Measurements from ENCODE around the gene RBM10.

Gene RBM10

DNA sequence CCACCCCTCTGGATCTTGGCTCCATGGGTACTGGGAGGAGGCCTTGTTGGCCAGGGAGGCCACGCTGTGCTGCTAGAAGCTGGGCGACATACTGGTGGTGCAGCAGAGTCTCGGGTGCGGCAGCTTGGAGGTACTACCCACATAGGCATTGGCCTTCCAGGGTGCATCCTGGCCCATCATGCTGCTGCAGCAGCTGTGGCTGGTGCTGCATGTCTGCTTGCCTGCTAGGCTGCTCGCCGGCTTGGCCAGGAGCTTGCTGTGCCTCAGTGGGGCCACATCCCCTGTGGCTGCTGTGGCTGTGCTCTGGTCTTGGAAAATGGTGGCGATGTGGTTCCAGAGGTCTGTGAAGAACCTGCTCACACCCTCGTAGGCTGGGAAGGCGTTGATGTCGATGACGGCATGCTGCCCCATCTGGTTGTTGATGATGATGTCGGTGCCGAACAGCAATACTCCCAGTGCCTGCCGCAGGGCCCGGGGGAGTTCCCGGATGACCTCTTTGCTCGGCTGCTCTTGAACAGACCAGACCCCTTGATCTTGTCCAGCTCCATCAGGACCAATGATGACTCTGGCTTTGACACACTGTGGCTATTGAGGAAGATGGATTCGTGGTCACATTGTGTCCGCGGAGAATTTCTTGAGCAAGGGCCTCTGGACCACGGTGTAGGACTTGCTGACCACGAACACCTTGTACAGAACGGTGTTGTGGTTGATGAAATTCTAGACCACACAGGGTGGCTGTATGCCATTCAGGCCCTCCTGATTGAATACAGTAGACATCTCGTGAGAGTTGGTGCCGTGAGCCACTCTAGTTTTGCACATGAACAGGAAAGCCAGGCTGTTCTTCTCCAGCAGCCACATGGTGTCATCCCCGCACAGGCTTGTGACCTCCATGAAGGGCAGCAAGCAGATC, 11.8 kb downstream of the RBM10 start:
- peaks cover 7% of the 10 kb centered on the region for H3K36me3 ChIP-seq (ENCODE audit: insufficient read depth, low read length)
- no peak overlapping the region for H3K27ac ChIP-seq (ENCODE audit: low read depth, low read length)
- H3K9me3 ChIP-seq (ENCODE audit: low read length): no peaks in the 10 kb centered on the region
- H3K9ac ChIP-seq (ENCODE audit: low read length): no peak overlapping the region
- no peak overlapping the region for H3K4me3 ChIP-seq (ENCODE audit: low read depth in 1 of 2, low read length in 2 of 2)
- no peaks in the 10 kb centered on the region for H3K27me3 ChIP-seq (ENCODE audit: control insufficient read depth in 1 of 2, insufficient read depth in 2 of 2, low read length in 2 of 2)
- no peaks in the 10 kb centered on the region for H3K4me1 ChIP-seq (ENCODE audit: insufficient read depth, low read length)

DNA sequence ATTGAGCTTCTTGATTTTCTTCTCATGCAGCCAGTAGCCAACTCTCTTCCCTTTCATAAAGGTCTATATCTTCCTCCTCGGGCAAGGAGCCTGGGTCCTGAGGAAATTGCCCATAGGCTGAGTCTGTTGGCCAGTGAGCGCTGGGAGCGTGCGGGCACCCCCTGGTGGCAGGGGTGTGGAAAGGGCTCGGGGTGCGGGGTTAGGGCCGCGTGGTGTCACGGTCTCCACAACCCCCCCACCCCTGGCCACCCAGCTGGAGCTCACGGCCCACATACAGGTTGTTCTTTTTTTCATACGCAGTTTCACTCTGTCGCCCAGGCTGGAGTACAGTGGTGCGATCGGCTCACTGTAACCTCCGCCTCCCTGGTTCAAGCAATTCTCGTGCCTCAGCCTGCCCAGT, 13.1 kb downstream of the RBM10 start:
- Histone ChIP-seq H3K27ac (ENCODE audit: low read depth, low read length) (no peak overlapping the region), H3K9me3 (ENCODE audit: low read length) (no peaks in the 10 kb centered on the region), H3K36me3 (ENCODE audit: insufficient read depth, low read length) (peaks cover 7% of the 10 kb centered on the region), H3K9ac (ENCODE audit: low read length) (no peak overlapping the region), H3K27me3 (ENCODE audit: control insufficient read depth in 1 of 2, insufficient read depth in 2 of 2, low read length in 2 of 2) (no peaks in the 10 kb centered on the region), H3K4me3 (ENCODE audit: low read depth in 1 of 2, low read length in 2 of 2) (no peak overlapping the region), H3K4me1 (ENCODE audit: insufficient read depth, low read length) (no peaks in the 10 kb centered on the region)

DNA sequence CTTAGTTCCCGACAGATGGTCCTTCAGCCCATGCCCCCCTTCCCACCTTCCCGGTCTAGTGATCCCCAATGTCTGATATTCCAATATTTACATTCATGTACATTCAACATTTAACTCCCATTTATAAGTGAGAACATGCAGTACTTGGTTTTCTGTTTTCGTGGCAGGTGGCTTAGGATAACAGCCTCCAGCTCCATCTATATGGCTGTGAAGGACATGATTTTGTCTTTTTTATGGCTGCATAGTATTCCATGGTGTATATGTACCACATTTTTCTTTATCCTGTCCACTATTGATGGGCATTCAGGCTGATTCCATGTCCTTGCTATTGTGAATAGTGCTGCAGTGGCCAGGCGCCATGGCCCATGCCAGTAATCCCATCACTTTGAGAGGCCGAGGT, 13.8 kb downstream of the RBM10 start:
- Histone ChIP-seq H3K9me3 (ENCODE audit: low read length) (no peaks in the 10 kb centered on the region), H3K27ac (ENCODE audit: low read depth, low read length) (no peak overlapping the region), H3K4me1 (ENCODE audit: insufficient read depth, low read length) (no peaks in the 10 kb centered on the region), H3K9ac (ENCODE audit: low read length) (no peak overlapping the region), H3K27me3 (ENCODE audit: control insufficient read depth in 1 of 2, insufficient read depth in 2 of 2, low read length in 2 of 2) (no peaks in the 10 kb centered on the region), H3K4me3 (ENCODE audit: low read depth in 1 of 2, low read length in 2 of 2) (no peak overlapping the region), H3K36me3 (ENCODE audit: insufficient read depth, low read length) (peaks cover 7% of the 10 kb centered on the region)

DNA sequence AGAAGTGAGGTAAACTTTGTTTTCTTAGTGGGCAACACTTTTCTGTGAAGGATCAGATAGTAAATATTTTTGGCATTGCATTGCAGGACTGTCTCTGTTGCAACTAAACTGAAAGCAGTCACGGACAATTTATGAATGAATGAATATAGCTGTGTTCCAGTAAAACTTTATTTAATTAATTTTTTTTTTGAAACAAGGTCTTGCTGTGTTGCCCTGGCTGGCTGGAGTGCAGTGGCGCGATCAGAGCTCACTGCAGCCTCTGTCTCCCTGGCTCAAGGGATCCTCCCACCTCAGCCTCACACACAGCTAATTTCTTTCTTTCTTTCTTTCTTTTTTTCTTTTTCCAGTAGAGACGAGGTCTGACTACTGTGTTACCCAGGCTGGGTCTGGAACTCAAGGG, 15.8 kb downstream of the RBM10 start:
- Histone ChIP-seq H3K36me3 (ENCODE audit: insufficient read depth, low read length) (peaks cover 7% of the 10 kb centered on the region), H3K9me3 (ENCODE audit: low read length) (no peaks in the 10 kb centered on the region), H3K27me3 (ENCODE audit: control insufficient read depth in 1 of 2, insufficient read depth in 2 of 2, low read length in 2 of 2) (no peaks in the 10 kb centered on the region), H3K4me1 (ENCODE audit: insufficient read depth, low read length) (no peaks in the 10 kb centered on the region), H3K27ac (ENCODE audit: low read depth, low read length) (no peak overlapping the region), H3K4me3 (ENCODE audit: low read depth in 1 of 2, low read length in 2 of 2) (no peak overlapping the region), H3K9ac (ENCODE audit: low read length) (no peak overlapping the region)

DNA sequence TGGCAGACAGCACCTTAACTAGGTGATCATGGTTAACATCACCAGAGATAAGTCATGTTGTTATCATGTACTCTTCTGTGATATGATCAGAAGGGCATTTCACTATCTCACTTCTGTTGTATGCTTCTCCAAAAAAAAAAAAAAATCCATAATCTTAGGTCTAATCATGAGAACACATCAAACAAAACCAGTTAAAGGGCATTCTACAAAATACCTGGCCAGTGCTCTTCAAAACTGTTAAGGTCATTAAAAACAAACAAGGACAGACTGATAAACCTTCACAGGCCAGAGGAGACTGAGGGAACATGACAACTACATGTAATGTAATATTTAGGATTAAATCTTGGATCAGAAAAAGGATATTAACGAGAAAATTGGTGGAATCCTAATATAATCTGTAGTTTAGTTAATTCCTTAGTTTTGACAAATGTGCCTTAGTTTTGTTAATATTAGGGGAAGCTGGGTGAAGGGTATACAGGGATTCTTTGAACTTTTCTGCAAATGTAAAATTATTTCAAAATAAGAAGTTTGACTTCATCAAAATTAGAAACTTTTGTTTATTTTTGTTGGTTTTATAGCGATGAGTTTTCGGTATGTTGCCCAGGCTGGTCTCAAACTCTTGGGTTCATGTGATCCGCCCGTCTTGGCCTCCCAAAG, 18.0 kb downstream of the RBM10 start:
- H3K9ac ChIP-seq (ENCODE audit: low read length): no peak overlapping the region
- no peaks in the 10 kb centered on the region for H3K36me3 ChIP-seq (ENCODE audit: insufficient read depth, low read length)
- H3K4me1 ChIP-seq (ENCODE audit: insufficient read depth, low read length): no peaks in the 10 kb centered on the region
- no peaks in the 10 kb centered on the region for H3K27me3 ChIP-seq (ENCODE audit: control insufficient read depth in 1 of 2, insufficient read depth in 2 of 2, low read length in 2 of 2)
- no peaks in the 10 kb centered on the region for H3K9me3 ChIP-seq (ENCODE audit: low read length)
- no peak overlapping the region for H3K4me3 ChIP-seq (ENCODE audit: low read depth in 1 of 2, low read length in 2 of 2)
- H3K27ac ChIP-seq (ENCODE audit: low read depth, low read length): no peak overlapping the region

DNA sequence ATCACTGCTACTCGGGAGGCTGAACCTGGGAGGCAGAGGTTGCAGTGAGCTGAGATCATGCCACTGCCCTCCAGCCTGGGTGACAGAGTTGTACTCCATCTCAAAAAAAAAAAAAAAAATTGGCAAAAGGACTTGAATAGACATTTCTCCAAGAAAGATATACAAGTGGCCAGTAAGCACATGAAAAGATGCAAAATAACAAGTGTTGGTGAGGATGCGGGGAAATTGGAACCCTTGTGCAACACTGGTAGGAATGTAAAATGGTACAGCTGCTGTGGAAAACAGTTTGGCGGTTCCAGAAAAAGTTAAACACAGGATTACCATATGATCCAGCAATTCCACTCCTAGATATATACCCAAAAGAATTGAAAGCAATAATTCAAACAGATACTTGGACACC, 19.4 kb downstream of the RBM10 start:
- no peak overlapping the region for H3K9ac ChIP-seq (ENCODE audit: low read length)
- no peak overlapping the region for H3K27ac ChIP-seq (ENCODE audit: low read depth, low read length)
- no peaks in the 10 kb centered on the region for H3K36me3 ChIP-seq (ENCODE audit: insufficient read depth, low read length)
- H3K9me3 ChIP-seq (ENCODE audit: low read length): no peaks in the 10 kb centered on the region
- H3K4me3 ChIP-seq (ENCODE audit: low read depth in 1 of 2, low read length in 2 of 2): no peak overlapping the region
- H3K27me3 ChIP-seq (ENCODE audit: control insufficient read depth in 1 of 2, insufficient read depth in 2 of 2, low read length in 2 of 2): no peaks in the 10 kb centered on the region
- no peaks in the 10 kb centered on the region for H3K4me1 ChIP-seq (ENCODE audit: insufficient read depth, low read length)

DNA sequence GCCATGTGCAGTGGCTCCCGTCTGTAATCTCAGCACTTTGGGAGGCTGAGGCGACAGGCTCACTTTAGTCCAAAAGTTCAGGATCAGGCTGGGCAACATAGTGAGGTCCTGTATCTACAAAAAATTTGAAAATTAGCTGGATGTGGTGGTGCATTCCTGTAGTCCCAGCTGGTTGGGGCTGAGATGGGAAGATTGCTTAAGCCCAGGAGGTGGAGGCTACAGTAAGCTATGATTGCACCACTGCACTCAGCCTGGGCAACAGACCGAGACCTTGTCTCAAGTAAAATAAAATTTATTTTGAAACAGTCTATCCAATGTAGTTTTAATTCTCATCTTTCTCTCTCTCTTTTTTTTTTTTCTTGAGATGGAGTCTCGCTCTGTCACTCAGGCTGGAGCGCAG, 21.1 kb downstream of the RBM10 start:
- Histone ChIP-seq H3K9me3 (ENCODE audit: low read length) (no peaks in the 10 kb centered on the region), H3K4me3 (ENCODE audit: low read depth in 1 of 2, low read length in 2 of 2) (no peak overlapping the region), H3K27ac (ENCODE audit: low read depth, low read length) (no peak overlapping the region), H3K9ac (ENCODE audit: low read length) (no peak overlapping the region), H3K36me3 (ENCODE audit: insufficient read depth, low read length) (peaks cover 3% of the 10 kb centered on the region), H3K27me3 (ENCODE audit: control insufficient read depth in 1 of 2, insufficient read depth in 2 of 2, low read length in 2 of 2) (no peaks in the 10 kb centered on the region), H3K4me1 (ENCODE audit: insufficient read depth, low read length) (peaks cover 6% of the 10 kb centered on the region)

DNA sequence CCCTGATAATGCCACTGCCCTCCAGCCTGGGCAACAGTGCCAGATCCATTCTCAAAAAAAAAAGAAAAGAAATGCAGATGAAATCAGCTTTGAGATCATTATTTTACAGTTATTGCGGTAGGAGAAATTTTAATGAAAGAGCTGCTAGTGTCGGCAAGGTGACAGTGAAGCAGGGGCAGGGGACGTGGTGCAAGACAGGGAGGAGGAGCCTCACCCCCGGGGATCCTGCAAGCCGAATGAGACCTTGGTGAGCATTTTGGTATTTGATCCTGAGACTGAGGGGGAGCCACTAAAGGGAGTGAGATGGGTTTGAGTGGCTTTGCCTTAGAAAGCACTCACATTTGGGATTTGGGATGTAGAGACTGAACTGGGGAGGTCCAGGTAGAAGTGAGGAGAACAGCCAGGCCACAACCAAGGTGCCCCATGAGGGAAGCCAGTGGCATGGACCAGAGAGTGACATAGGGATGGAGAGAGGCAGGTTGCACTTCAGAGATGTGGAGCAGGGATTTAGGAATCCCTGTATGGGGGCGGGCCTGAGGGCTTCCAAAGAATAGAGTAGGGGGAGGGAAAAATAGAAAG, 23.6 kb downstream of the RBM10 start:
- Histone ChIP-seq H3K27ac (ENCODE audit: low read depth, low read length) (no peak overlapping the region), H3K27me3 (ENCODE audit: control insufficient read depth in 1 of 2, insufficient read depth in 2 of 2, low read length in 2 of 2) (peaks cover 0 to 5% of the 10 kb centered on the region in 2 donors), H3K4me3 (ENCODE audit: low read depth in 1 of 2, low read length in 2 of 2) (no peak overlapping the region), H3K4me1 (ENCODE audit: insufficient read depth, low read length) (peaks cover 6% of the 10 kb centered on the region), H3K9me3 (ENCODE audit: low read length) (no peaks in the 10 kb centered on the region), H3K9ac (ENCODE audit: low read length) (no peak overlapping the region), H3K36me3 (ENCODE audit: insufficient read depth, low read length) (peaks cover 15% of the 10 kb centered on the region)

DNA sequence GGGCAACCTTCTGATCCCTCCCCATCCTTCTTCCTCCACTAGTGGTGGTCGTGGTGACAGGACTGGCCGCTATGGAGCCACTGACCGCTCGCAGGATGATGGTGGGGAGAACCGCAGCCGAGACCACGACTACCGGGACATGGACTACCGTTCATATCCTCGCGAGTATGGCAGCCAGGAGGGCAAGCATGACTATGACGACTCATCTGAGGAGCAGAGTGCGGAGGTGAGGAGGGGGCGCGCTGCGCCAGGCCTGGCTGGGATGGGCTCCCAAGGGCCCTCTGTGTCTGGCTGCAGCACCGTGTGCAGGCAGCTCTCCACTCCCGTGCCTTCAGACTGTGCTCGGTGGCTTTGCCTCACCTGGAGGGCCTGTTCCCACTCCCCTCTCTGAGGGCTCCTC, 24.3 kb downstream of the RBM10 start:
- no peaks in the 10 kb centered on the region for H3K9me3 ChIP-seq (ENCODE audit: low read length)
- no peak overlapping the region for H3K9ac ChIP-seq (ENCODE audit: low read length)
- H3K27ac ChIP-seq (ENCODE audit: low read depth, low read length): no peak overlapping the region
- peaks cover 6% of the 10 kb centered on the region for H3K4me1 ChIP-seq (ENCODE audit: insufficient read depth, low read length)
- peaks cover 0 to 5% of the 10 kb centered on the region in 2 donors for H3K27me3 ChIP-seq (ENCODE audit: control insufficient read depth in 1 of 2, insufficient read depth in 2 of 2, low read length in 2 of 2)
- H3K36me3 ChIP-seq (ENCODE audit: insufficient read depth, low read length): peaks cover 19% of the 10 kb centered on the region
- H3K4me3 ChIP-seq (ENCODE audit: low read depth in 1 of 2, low read length in 2 of 2): no peak overlapping the region

DNA sequence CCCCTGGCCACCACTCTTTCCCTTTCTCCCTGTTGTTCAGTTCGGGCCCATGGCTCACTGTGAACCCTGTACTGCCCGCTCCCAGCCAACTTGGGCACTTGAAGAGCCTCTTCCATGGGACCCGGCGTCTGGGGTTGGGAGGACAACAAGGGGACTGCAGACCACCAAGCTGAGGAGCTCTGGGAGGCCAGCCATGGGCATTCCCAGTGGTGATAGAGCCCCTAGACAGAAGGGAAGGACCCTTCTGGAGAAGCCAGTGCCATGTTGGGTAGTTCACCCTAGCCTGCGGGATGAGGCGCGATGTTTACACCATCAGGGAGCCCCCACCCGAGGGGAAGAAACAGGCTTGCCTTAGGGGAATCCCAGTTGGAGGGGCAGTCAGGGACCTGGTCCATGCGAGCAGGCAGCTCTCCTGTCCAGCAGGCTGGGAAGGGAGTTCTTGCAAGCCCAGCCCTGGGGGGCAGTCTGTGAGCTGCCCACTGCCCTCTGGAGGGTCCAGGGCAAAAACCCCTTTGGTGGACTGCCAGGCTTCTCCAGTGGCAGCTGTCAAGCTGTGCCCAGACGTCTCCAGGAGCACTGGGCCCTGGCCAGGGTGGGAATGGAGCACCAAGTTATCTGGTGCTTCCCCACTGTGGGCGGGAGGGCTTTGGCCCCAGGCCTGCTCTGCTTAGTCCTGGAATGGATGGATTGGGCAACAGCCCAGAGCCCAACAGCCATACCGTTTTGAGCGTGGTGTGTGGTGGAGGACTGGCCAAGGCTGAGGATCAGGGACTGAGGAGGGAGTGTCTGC, 24.9 kb downstream of the RBM10 start:
- peaks cover 0 to 5% of the 10 kb centered on the region in 2 donors for H3K27me3 ChIP-seq (ENCODE audit: control insufficient read depth in 1 of 2, insufficient read depth in 2 of 2, low read length in 2 of 2)
- H3K36me3 ChIP-seq (ENCODE audit: insufficient read depth, low read length): peaks cover 20% of the 10 kb centered on the region
- H3K9me3 ChIP-seq (ENCODE audit: low read length): no peaks in the 10 kb centered on the region
- no peak overlapping the region for H3K4me3 ChIP-seq (ENCODE audit: low read depth in 1 of 2, low read length in 2 of 2)
- no peak overlapping the region for H3K27ac ChIP-seq (ENCODE audit: low read depth, low read length)
- peaks cover 6% of the 10 kb centered on the region for H3K4me1 ChIP-seq (ENCODE audit: insufficient read depth, low read length)
- H3K9ac ChIP-seq (ENCODE audit: low read length): no peak overlapping the region
